Measurements from ENCODE around the gene CLEC18A.
A peak's percentile ranks its signal among the peaks of the same experiment; 100 is the strongest.
"Not testable (repeated sequence)": the region's sequence is repeated elsewhere in the genome, so short reads cannot be mapped to it uniquely, and the experiment has no call there.

The CLEC18A gene

DNA sequence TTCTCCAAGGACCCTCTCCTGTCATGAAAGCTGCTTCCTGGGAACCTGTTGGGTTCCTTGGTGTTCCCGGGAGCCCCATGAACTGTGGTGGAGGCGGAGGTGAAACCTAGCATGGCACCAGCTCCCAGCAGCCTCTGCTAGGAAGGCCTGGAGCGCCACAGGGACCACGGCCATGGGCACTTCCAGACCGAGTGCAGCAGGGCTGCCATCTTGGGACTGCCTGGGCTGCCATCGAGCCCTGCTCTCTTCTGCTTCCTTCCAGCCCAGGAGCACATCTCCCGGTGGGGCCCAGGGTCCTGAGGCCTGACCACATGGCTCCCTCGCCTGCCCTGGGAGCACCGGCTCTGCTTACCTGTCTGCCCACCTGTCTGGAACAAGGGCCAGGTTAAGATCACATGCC lies 12.2 kb downstream of the CLEC18A start:
- not testable (repeated sequence) for DNase-seq (ENCODE audit: low read depth)

DNA sequence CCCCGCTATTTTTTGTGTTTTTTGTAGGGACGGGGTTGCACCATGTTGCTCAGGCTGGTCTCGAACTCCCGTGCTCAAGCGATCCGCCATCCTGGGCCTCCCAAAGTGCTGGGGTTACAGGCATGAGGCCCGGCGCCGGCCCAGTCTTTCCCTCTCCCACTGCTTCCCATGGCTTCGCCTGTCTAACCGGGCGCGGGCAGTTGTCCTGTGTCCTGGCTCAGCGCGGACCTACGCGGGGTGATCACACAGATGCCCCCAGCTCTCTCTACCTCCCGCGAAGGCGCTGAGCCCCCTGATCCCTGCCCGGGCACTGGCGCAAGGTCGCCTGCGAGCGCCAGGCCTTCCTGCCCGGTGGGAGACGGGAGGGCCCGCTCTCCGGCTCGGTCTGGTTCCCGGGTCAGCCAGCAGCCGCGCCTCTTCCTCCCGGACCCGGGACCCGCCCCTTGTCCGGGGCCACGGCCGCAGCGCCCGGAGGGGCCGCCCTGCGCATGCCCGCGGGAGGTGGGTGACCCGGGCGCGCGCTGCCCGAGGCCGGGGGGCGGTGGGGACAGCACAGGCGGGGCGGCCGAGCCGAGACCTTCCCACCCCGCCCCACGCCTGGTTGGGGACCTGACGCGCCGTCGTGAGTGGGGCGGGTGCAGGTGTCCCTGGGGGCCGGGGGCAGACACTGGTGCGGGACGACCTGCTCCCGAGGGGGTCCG lies 14.0 kb downstream of the CLEC18A start:
- H3K4me3 ChIP-seq (replicated peaks; ENCODE audit: low read depth, low read length): peak overlapping the region; percentile 31
- DNase-seq (ENCODE audit: low read depth): peak; percentile 31

More for the DNA sequence above, 12.2 kb downstream of the CLEC18A start:
- H3K4me3 ChIP-seq (replicated peaks; ENCODE audit: low read depth, low read length): not testable (repeated sequence)

DNA sequence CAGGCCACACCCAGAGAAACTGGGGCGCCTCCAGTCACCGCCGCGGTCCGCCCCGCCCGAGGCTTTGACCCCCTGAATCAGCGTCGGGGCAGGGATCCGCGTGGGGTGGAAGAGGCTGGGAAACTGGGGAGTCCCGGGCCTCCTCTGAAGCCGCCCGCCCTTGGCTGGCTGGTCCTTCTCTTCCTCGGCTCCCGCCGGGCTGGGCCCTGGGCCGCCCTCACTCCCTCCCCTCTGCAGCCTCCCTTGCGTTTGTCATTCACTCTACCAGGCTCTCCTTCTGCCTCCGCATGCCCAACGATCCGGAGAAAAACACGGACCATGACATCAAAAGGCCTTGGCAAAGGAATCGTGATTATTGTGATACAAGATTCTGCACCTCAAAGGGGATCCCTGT lies 14.5 kb downstream of the CLEC18A start:
- not testable (repeated sequence) for H3K4me3 ChIP-seq (replicated peaks; ENCODE audit: low read depth, low read length); DNase-seq (ENCODE audit: low read depth)

DNA sequence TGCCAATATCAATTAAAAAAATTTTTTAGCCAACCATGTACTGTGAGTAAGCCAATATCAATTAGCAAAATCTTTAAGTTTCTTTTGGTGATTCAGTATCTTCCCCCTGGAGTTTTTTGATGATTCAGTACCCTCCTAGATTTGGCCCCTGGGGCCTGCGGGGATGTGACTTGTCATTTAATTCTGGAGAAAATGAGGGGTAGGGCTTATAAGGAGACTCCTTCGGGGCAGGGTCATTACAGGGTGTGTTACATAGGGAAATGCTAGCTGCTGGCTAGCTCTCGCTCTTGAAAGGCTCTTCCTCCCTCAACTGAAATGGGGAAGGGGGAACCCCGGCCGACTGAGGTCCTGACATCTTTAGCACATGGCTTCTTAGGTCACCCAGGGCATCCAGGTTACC lies 16.6 kb downstream of the CLEC18A start:
- not testable (repeated sequence) for DNase-seq (ENCODE audit: low read depth); H3K4me3 ChIP-seq (replicated peaks; ENCODE audit: low read depth, low read length)

DNA sequence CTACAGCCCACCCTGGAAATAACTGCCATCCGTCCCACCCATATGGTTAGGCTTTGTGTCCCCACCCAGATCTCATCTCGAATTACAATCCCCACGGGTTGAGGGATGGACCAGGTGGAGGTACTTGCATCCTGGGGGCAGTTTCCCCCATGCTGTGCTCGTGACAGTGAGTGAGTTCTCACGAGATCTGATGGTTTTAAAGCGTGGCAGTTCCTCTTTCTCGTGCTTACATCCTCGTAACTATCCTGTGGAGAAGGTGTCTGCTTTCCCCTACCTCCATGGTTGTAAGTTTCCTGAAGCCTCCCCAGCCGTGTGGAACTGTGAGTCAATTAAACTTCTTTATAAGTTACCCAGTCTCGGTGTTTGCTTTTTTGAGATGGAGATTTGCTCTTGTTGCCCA lies 17.0 kb downstream of the CLEC18A start:
- DNase-seq (ENCODE audit: low read depth); H3K4me3 ChIP-seq (replicated peaks; ENCODE audit: low read depth, low read length): not testable (repeated sequence)

DNA sequence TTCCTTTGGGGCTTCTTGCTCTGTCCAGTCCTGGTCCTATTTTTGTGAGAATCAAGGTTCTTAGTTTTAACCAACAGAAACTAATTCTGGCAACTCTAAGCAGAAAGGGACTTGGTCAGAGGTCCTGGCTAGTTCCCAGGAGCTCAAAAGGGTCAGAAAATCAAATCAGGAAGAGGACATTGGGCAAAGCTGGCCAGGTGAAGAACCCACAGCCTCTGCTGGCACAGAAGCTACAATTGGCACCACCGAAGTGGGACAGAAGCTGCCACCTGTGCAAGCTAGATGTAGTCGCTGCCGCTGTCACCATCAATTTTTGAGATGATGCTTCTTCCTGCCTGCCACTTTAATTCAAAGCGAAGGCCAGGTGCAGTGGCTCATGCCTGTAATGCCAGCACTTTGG lies 18.5 kb downstream of the CLEC18A start:
- DNase-seq (ENCODE audit: low read depth); H3K4me3 ChIP-seq (replicated peaks; ENCODE audit: low read depth, low read length): not testable (repeated sequence)

DNA sequence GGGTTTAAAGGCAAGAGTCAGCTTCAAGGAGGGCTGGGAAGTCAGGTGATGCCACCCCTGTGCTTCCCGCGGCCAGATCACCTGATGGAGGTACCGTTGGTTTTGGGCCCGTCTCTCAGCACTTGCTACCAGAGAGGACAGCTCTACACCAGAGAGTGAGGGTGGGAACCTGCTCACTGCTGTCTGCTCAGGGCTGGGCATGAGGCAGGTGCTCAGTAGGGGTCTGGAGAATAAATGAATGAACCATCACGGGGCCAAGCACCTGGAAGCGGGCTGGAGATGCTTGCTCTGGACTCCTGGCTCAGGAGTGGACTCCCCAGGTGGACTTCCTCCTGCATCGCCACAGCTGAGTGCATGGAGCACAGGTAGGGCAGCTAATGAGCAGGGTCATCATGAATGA lies 21.0 kb downstream of the CLEC18A start:
- not testable (repeated sequence) for H3K4me3 ChIP-seq (replicated peaks; ENCODE audit: low read depth, low read length); DNase-seq (ENCODE audit: low read depth)

DNA sequence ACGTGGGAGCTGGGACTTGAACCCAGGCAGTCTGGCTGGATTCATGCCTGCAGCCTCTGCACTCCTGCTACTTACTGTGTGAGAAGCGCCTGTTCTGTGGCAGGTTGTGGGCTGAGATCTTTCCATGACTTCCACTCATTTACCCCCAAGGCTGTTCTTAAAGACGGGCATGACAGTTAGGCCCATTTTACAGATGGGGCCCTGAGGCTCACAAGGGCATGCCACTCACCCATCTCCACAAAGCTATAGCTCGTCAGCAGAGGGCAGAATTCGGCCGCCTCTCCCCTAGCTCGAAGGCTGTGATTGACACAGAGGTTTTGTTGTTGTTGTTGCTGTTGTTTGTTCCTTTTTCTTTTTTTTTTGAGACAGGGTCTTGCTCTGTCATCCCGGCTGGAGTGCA lies 21.8 kb downstream of the CLEC18A start:
- not testable (repeated sequence) for H3K4me3 ChIP-seq (replicated peaks; ENCODE audit: low read depth, low read length); DNase-seq (ENCODE audit: low read depth)

DNA sequence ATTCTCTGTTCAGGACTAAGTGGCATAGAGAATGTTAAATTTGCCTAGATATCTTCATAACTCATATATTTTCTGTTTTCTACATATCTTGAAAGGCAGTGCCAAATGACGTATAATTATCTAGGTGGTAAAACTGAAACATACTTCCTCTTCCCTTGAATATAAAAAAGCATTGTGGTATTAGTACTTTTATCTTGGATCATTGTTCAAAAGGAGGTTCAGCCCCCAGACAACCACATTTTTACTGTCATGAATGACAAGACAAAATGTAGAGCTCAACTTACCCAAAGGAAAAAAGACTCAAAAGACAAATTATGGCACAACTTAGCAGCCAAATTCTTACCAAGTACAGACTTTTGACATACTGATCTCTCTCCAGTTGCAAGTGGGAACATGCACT lies 34.1 kb downstream of the CLEC18A start:
- H3K4me3 ChIP-seq (replicated peaks; ENCODE audit: low read depth, low read length); DNase-seq (ENCODE audit: low read depth): not testable (repeated sequence)

DNA sequence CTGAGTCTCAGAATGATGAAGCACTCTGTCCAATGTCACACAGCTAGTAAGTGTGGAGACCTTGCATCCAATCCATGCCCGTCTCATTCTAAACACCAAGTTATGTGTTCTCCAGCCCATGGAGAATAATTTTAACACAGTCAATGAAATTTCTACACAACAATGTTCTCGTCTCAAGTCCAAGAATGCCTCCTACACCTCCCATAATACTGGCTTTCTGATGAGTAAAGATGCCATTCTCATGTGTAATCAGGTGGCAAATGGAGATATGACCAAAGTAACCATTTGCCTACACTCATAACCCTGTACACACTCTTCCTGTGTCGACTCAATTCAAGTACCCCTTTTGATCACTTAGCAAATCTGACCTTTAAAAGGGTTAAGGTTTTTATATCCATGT lies 46.8 kb downstream of the CLEC18A start:
- peak; percentile 66 for DNase-seq (ENCODE audit: low read depth)
- not testable (repeated sequence) for H3K4me3 ChIP-seq (replicated peaks; ENCODE audit: low read depth, low read length)

DNA sequence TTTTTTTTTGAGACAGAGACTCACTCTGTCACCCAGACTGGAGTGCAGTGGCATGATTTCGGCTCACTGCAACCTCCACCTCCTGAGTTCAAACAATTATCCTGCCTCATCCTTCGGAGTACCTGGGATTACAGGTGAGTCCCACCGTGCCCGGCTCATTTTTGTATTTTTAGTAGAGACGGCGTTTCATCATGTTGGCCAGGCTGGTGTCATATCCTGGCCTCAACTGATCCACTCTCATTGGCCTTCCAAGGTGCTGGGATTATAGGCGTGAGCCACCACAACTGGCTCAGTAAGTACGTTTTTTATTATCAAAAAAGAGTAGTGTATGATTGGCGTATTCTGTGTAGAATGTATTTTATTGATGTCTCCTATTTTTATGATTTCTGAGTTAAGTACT lies 48.7 kb downstream of the CLEC18A start:
- not testable (repeated sequence) for DNase-seq (ENCODE audit: low read depth); H3K4me3 ChIP-seq (replicated peaks; ENCODE audit: low read depth, low read length)

DNA sequence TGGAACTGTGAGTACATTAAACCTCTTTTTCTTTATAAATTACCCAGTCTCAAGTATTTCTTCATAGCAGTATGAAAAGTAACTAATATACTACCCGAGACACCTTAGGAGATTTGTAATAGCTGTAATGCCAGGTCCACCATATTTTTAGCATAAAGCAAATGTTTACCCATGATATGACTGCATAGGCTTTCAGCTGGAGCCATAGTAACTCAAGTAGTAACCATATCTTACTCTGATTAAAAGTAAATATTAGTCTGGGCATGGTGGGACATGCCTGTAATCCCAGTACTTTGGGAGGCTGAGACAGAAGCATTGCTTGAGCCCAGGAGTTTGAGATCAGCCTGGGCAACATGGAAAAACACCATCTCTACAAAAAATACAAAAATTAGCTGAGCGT lies 52.4 kb downstream of the CLEC18A start:
- H3K4me3 ChIP-seq (replicated peaks; ENCODE audit: low read depth, low read length); DNase-seq (ENCODE audit: low read depth): not testable (repeated sequence)

DNA sequence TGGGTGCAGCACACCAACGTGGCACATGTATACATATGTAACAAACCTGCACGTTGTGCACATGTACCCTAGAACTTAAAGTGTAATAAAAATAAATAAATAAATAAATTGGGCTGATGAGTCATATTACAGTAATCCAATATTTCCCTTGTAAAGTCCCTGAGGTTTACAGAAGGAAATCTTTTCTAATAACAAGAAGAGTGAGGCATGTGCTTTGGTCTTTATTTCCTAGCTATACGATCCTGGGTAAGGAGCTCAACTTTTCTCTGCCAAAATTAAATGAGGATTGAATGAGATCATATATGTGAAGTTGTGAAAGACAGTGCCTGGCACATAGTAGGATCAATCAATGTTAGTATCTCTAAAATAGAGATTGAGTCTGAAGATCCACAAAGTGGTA lies 57.5 kb downstream of the CLEC18A start:
- DNase-seq (ENCODE audit: low read depth); H3K4me3 ChIP-seq (replicated peaks; ENCODE audit: low read depth, low read length): not testable (repeated sequence)

DNA sequence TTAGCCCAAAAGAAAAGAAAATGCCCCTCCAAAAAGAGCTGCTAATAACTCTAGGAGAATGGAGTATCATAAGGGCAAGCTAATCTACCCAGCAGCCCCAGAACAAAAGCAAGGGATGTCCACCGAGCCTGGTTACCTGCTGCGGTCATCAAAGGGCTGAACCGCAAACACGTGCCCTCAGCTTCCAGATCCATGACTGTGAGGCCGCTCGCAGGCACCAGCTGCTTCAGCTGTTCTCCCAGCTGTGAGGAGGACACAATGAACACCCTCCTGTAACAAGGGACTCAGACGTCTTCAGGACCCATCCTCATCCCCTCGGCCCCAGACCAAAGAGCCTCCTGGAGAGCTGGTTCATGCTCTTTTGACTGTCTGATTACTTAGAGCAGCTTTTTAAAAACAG lies 59.5 kb downstream of the CLEC18A start:
- not testable (repeated sequence) for DNase-seq (ENCODE audit: low read depth); H3K4me3 ChIP-seq (replicated peaks; ENCODE audit: low read depth, low read length)

DNA sequence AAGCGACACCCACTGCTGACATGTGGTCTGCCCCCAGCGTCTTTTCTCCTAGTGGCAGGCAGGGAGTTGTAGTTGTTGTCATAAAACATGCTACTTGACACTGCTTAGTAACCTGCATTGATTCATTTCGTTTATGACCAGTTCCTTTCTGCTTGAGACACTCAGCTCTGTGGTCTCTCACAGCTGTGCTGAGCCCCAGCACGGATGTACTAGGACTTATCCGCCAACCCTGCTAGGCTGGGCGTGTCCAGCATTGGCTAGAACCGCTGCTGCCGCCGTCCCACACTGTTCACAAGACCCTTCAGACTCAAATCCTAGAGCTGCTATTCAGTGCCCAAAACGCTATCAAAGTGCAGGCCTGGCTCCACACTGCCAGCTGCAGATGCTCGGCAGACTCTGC lies 60.0 kb downstream of the CLEC18A start:
- not testable (repeated sequence) for DNase-seq (ENCODE audit: low read depth); H3K4me3 ChIP-seq (replicated peaks; ENCODE audit: low read depth, low read length)

DNA sequence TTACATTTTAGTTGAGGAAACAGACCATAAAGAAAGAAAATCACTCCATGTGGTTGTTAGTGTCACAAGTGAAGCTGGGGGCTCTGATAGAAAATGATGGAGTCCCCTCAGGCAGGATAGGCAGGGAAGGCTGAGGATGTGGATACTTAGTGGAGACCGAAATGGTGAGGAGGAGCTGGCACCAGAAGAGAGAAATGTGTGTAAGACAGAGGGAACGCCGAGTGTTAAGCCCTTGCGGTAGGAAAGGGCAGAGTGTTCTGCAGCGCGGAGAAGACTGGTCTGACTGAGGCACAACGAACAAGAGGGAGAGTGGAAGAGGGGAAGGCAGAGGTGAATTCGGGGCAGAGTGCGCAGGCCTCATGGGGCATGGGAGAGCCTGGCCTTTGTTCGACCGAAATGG lies 61.2 kb downstream of the CLEC18A start:
- not testable (repeated sequence) for H3K4me3 ChIP-seq (replicated peaks; ENCODE audit: low read depth, low read length); DNase-seq (ENCODE audit: low read depth)

DNA sequence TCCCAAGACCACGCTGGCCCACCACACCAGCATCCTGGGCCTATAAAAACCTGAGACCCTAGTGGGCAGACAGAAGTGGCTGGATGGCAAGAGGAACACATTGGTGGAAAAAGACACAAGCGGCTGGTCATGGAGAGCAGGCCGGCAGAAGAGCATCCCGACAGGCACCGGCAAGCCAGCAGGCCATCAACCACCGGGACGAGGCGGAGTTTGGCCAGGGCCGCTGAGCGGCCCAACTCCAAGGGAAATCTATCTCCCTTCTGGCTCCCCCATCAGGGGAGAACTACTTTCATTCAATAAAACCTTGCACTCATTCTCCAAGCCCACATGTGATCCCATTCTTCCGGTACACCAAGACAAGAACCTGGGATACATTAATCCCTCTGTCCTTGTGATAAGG lies 61.8 kb downstream of the CLEC18A start:
- DNase-seq (ENCODE audit: low read depth); H3K4me3 ChIP-seq (replicated peaks; ENCODE audit: low read depth, low read length): not testable (repeated sequence)

Measured in fibroblast of pulmonary artery (primary cell).